HEK293 (cell line): ENCODE data around the gene CPD.

ENCODE experiments used
- KLF9 ChIP-seq: fragments of 450-650 bp; formaldehyde crosslinking; IDR thresholded peaks from 2 replicates; pipeline ENCODE4 v1.5.1; 2016; ENCODE audit warnings: missing biosample characterization, missing genetic modification characterization, low read depth
- OVOL3 ChIP-seq: fragments of 450-650 bp; formaldehyde crosslinking; IDR thresholded peaks from 2 replicates; pipeline ENCODE4 v1.5.1; 2016; ENCODE audit warnings: missing biosample characterization, missing genetic modification characterization
- REPIN1 ChIP-seq: fragments of 450-650 bp; formaldehyde crosslinking; IDR thresholded peaks from 2 replicates; pipeline ENCODE4 v1.5.1; 2017; ENCODE audit warnings: missing biosample characterization, missing genetic modification characterization, low read depth
- TRIM28 ChIP-seq: IDR thresholded peaks from 2 replicates; pipeline ENCODE4 v1.6.1; 2011; ENCODE audit warnings: low read length, control low read depth, borderline replicate concordance
- WT1 ChIP-seq: fragments of 450-650 bp; formaldehyde crosslinking; IDR thresholded peaks from 2 replicates; pipeline ENCODE4 v1.5.1; 2016; ENCODE audit warnings: missing biosample characterization, missing genetic modification characterization
- ZBTB48 ChIP-seq: fragments of 450-650 bp; formaldehyde crosslinking; IDR thresholded peaks from 2 replicates; pipeline ENCODE4 v1.5.1; 2016; ENCODE audit warnings: missing biosample characterization, missing genetic modification characterization
- ZEB2 ChIP-seq: fragments of 450-650 bp; formaldehyde crosslinking; IDR thresholded peaks from 2 replicates; pipeline ENCODE4 v1.5.1; 2016; ENCODE audit warnings: missing biosample characterization, missing genetic modification characterization
- ZFHX2 ChIP-seq: fragments of 450-650 bp; formaldehyde crosslinking; conservative IDR thresholded peaks from 2 replicates; pipeline ENCODE4 v1.5.1; 2016; ENCODE audit warnings: missing biosample characterization, missing genetic modification characterization
- ZFP37 ChIP-seq: fragments of 450-650 bp; formaldehyde crosslinking; IDR thresholded peaks from 2 replicates; pipeline ENCODE4 v1.5.1; 2016; ENCODE audit warnings: missing biosample characterization, missing genetic modification characterization
- ZNF157 ChIP-seq: fragments of 450-650 bp; formaldehyde crosslinking; IDR thresholded peaks from 2 replicates; pipeline ENCODE4 v1.5.1; 2016; ENCODE audit warnings: missing biosample characterization, missing genetic modification characterization
- ZNF2 ChIP-seq: fragments of 450-650 bp; formaldehyde crosslinking; IDR thresholded peaks from 2 replicates; pipeline ENCODE4 v1.5.1; 2016; ENCODE audit warnings: missing biosample characterization, missing genetic modification characterization
- ZNF202 ChIP-seq: fragments of 450-650 bp; formaldehyde crosslinking; IDR thresholded peaks from 2 replicates; pipeline ENCODE4 v1.5.1; 2016; ENCODE audit warnings: missing biosample characterization, missing genetic modification characterization, borderline replicate concordance
- ZNF211 ChIP-seq: fragments of 450-650 bp; formaldehyde crosslinking; IDR thresholded peaks from 2 replicates; pipeline ENCODE4 v1.5.1; 2016; ENCODE audit warnings: low read depth, missing biosample characterization, missing genetic modification characterization
- ZNF341 ChIP-seq: fragments of 450-650 bp; formaldehyde crosslinking; IDR thresholded peaks from 2 replicates; pipeline ENCODE4; 2016; ENCODE audit warnings: low read depth, missing biosample characterization, missing genetic modification characterization
- ZNF366 ChIP-seq: fragments of 450-650 bp; formaldehyde crosslinking; conservative IDR thresholded peaks from 2 replicates; pipeline ENCODE4 v1.5.1; 2016; ENCODE audit warnings: missing biosample characterization, missing genetic modification characterization
- ZNF529 ChIP-seq: fragments of 450-650 bp; formaldehyde crosslinking; IDR thresholded peaks from 2 replicates; pipeline ENCODE4 v1.5.1; 2017; ENCODE audit warnings: missing genetic modification characterization, missing biosample characterization; ENCODE audit not compliant: insufficient replicate concordance
- ZNF544 ChIP-seq: fragments of 450-650 bp; formaldehyde crosslinking; IDR thresholded peaks from 2 replicates; pipeline ENCODE4 v1.5.0; 2017; ENCODE audit warnings: missing biosample characterization, missing genetic modification characterization
- ZNF558 ChIP-seq: fragments of 450-650 bp; formaldehyde crosslinking; IDR thresholded peaks from 2 replicates; pipeline ENCODE4 v1.5.1; 2016; ENCODE audit warnings: missing biosample characterization, missing genetic modification characterization
- ZNF571 ChIP-seq: fragments of 450-650 bp; formaldehyde crosslinking; IDR thresholded peaks from 2 replicates; pipeline ENCODE4 v1.5.0; 2017; ENCODE audit warnings: missing biosample characterization, missing genetic modification characterization
- ZNF600 ChIP-seq: fragments of 450-650 bp; formaldehyde crosslinking; IDR thresholded peaks from 2 replicates; pipeline ENCODE4 v1.5.1; 2016; ENCODE audit warnings: missing biosample characterization, missing genetic modification characterization
- ZNF768 ChIP-seq: fragments of 450-650 bp; formaldehyde crosslinking; IDR thresholded peaks from 2 replicates; pipeline ENCODE4 v1.5.1; 2018; ENCODE audit warnings: missing biosample characterization, mild to moderate bottlenecking, missing genetic modification characterization
- ZNF776 ChIP-seq: fragments of 450-650 bp; formaldehyde crosslinking; IDR thresholded peaks from 2 replicates; pipeline ENCODE4 v1.5.0; 2017; ENCODE audit warnings: missing biosample characterization, missing genetic modification characterization, borderline replicate concordance
- ZNF791 ChIP-seq: fragments of 450-650 bp; formaldehyde crosslinking; IDR thresholded peaks from 2 replicates; pipeline ENCODE4 v1.5.1; 2016; ENCODE audit warnings: missing biosample characterization, missing genetic modification characterization
- TF ChIP-seq, protein P1 (sequence below): fragments of 450-650 bp; formaldehyde crosslinking; IDR thresholded peaks from 2 replicates; pipeline ENCODE4 v1.5.1; 2016; ENCODE audit warnings: missing biosample characterization, missing genetic modification characterization
- TF ChIP-seq, protein P2 (sequence below): fragments of 450-650 bp; formaldehyde crosslinking; IDR thresholded peaks from 2 replicates; pipeline ENCODE4 v1.5.1; 2016; ENCODE audit warnings: missing biosample characterization, missing genetic modification characterization
- TF ChIP-seq, protein P3 (sequence below): fragments of 450-650 bp; formaldehyde crosslinking; IDR thresholded peaks from 2 replicates; pipeline ENCODE4 v1.5.1; 2016; ENCODE audit warnings: missing biosample characterization, missing genetic modification characterization
- TF ChIP-seq, protein P4 (sequence below): fragments of 450-650 bp; formaldehyde crosslinking; IDR thresholded peaks from 2 replicates; pipeline ENCODE4 v1.5.1; 2016; ENCODE audit warnings: missing biosample characterization, missing genetic modification characterization
- TF ChIP-seq, protein P5 (sequence below): fragments of 450-650 bp; formaldehyde crosslinking; IDR thresholded peaks from 2 replicates; pipeline ENCODE4 v1.5.1; 2016; ENCODE audit warnings: missing biosample characterization, missing genetic modification characterization
- TF ChIP-seq, protein P6 (sequence below): fragments of 450-650 bp; formaldehyde crosslinking; IDR thresholded peaks from 2 replicates; pipeline ENCODE4 v1.5.1; 2016; ENCODE audit warnings: missing biosample characterization, missing genetic modification characterization, low read depth
- TF ChIP-seq, protein P7 (sequence below): fragments of 450-650 bp; formaldehyde crosslinking; IDR thresholded peaks from 2 replicates; pipeline ENCODE4 v1.5.1; 2017; ENCODE audit warnings: missing biosample characterization, missing genetic modification characterization

The CPD gene

DNA sequence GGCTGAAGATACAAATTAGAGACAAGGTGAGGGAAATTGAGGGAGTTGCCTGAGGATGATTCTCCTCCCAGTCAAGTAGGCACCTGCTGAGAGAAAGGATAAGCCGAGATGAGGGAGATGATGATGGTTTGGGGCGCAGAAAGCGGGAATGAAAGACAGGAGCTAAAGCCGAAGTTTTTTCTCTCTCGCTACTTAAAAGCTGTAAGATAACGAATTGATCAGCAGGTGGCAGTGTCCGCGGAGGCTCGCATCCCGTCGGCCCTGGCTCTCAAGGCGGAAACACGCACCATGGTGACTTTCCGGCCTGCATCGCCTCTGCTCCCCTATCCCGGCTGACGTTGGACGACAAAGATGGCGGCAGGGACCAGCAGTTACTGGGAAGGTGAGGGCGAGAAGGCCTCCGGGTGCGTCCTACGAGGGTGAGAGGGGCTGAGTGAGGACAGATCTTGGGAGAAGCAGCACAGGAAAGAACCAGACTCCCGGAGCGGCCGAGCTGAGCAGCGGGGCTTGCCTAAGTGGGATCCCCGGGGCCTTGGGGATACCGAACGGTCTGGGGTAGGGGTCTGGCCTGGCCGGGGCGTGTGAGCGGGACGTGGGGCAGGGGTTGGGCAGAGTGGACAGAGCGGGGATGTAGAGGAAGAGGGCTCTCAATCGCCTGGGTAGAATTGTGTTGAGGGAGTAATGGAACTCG, 98.5 kb downstream of the CPD start, which contains the start of gene GOSR1 (continued):
- TF ChIP-seq, protein P1, sequence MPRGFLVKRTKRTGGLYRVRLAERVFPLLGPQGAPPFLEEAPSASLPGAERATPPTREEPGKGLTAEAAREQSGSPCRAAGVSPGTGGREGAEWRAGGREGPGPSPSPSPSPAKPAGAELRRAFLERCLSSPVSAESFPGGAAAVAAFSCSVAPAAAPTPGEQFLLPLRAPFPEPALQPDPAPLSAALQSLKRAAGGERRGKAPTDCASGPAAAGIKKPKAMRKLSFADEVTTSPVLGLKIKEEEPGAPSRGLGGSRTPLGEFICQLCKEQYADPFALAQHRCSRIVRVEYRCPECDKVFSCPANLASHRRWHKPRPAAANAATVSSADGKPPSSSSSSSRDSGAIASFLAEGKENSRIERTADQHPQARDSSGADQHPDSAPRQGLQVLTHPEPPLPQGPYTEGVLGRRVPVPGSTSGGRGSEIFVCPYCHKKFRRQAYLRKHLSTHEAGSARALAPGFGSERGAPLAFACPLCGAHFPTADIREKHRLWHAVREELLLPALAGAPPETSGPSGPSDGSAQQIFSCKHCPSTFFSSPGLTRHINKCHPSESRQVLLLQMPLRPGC (tag by site-specific recombination) = peak; percentile 33; the same call in 1 of the 2 replicates
- TF ChIP-seq ZNF600 (tag by site-specific recombination) = peak; percentile 44
- TF ChIP-seq, protein P2, sequence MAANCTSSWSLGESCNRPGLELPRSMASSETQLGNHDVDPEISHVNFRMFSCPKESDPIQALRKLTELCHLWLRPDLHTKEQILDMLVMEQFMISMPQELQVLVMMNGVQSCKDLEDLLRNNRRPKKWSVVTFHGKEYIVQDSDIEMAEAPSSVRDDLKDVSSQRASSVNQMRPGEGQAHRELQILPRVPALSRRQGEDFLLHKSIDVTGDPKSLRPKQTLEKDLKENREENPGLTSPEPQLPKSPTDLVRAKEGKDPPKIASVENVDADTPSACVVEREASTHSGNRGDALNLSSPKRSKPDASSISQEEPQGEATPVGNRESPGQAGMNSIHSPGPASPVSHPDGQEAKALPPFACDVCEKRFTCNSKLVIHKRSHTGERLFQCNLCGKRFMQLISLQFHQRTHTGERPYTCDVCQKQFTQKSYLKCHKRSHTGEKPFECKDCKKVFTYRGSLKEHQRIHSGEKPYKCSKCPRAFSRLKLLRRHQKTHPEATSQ (tag by site-specific recombination) = peak; percentile 60; the same call in 1 of the 2 replicates
- no peak for TF ChIP-seq KLF9 (tag by site-specific recombination)
- TF ChIP-seq ZFP37 (tag by site-specific recombination) = peak; percentile 92
- TF ChIP-seq ZNF791 = no peak
- TF ChIP-seq ZFHX2 (tag by site-specific recombination) = peak; percentile 22; the same call in 1 of the 2 replicates
- TF ChIP-seq, protein P3, sequence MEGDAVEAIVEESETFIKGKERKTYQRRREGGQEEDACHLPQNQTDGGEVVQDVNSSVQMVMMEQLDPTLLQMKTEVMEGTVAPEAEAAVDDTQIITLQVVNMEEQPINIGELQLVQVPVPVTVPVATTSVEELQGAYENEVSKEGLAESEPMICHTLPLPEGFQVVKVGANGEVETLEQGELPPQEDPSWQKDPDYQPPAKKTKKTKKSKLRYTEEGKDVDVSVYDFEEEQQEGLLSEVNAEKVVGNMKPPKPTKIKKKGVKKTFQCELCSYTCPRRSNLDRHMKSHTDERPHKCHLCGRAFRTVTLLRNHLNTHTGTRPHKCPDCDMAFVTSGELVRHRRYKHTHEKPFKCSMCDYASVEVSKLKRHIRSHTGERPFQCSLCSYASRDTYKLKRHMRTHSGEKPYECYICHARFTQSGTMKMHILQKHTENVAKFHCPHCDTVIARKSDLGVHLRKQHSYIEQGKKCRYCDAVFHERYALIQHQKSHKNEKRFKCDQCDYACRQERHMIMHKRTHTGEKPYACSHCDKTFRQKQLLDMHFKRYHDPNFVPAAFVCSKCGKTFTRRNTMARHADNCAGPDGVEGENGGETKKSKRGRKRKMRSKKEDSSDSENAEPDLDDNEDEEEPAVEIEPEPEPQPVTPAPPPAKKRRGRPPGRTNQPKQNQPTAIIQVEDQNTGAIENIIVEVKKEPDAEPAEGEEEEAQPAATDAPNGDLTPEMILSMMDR (tag by site-specific recombination) = peak; percentile 95
- TF ChIP-seq ZNF366 = peak; percentile 96
- no peak for TF ChIP-seq ZNF544 (tag by site-specific recombination)
- TF ChIP-seq OVOL3 (tag by site-specific recombination) = 0 out of 2 replicates have a peak, but pooled peaks have one; percentile 39
- no peak for TF ChIP-seq WT1
- peak; percentile 87; the same call in 1 of the 2 replicates for TF ChIP-seq REPIN1
- TF ChIP-seq ZNF157 (tag by site-specific recombination) = no peak
- TF ChIP-seq, protein P4, sequence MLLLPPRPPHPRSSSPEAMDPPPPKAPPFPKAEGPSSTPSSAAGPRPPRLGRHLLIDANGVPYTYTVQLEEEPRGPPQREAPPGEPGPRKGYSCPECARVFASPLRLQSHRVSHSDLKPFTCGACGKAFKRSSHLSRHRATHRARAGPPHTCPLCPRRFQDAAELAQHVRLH (tag by site-specific recombination) = no peak; the same call in 1 of the 2 replicates
- TF ChIP-seq, protein P5, sequence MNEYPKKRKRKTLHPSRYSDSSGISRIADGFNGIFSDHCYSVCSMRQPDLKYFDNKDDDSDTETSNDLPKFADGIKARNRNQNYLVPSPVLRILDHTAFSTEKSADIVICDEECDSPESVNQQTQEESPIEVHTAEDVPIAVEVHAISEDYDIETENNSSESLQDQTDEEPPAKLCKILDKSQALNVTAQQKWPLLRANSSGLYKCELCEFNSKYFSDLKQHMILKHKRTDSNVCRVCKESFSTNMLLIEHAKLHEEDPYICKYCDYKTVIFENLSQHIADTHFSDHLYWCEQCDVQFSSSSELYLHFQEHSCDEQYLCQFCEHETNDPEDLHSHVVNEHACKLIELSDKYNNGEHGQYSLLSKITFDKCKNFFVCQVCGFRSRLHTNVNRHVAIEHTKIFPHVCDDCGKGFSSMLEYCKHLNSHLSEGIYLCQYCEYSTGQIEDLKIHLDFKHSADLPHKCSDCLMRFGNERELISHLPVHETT (tag by site-specific recombination) = peak; percentile 92
- no peak for TF ChIP-seq ZNF211
- TF ChIP-seq, protein P6, sequence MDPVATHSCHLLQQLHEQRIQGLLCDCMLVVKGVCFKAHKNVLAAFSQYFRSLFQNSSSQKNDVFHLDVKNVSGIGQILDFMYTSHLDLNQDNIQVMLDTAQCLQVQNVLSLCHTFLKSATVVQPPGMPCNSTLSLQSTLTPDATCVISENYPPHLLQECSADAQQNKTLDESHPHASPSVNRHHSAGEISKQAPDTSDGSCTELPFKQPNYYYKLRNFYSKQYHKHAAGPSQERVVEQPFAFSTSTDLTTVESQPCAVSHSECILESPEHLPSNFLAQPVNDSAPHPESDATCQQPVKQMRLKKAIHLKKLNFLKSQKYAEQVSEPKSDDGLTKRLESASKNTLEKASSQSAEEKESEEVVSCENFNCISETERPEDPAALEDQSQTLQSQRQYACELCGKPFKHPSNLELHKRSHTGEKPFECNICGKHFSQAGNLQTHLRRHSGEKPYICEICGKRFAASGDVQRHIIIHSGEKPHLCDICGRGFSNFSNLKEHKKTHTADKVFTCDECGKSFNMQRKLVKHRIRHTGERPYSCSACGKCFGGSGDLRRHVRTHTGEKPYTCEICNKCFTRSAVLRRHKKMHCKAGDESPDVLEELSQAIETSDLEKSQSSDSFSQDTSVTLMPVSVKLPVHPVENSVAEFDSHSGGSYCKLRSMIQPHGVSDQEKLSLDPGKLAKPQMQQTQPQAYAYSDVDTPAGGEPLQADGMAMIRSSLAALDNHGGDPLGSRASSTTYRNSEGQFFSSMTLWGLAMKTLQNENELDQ (tag by site-specific recombination) = no peak
- TF ChIP-seq ZNF202 = no peak
- TF ChIP-seq TRIM28 = peak; percentile 76; the same call in 1 of the 2 replicates
- peak; percentile 61; the same call in 1 of the 2 replicates for TF ChIP-seq ZEB2
- TF ChIP-seq, protein P7, sequence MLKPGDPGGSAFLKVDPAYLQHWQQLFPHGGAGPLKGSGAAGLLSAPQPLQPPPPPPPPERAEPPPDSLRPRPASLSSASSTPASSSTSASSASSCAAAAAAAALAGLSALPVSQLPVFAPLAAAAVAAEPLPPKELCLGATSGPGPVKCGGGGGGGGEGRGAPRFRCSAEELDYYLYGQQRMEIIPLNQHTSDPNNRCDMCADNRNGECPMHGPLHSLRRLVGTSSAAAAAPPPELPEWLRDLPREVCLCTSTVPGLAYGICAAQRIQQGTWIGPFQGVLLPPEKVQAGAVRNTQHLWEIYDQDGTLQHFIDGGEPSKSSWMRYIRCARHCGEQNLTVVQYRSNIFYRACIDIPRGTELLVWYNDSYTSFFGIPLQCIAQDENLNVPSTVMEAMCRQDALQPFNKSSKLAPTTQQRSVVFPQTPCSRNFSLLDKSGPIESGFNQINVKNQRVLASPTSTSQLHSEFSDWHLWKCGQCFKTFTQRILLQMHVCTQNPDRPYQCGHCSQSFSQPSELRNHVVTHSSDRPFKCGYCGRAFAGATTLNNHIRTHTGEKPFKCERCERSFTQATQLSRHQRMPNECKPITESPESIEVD (tag by site-specific recombination) = no peak
- TF ChIP-seq ZNF768 (tag by site-specific recombination) = no peak; the same call in 1 of the 2 replicates
- no peak for TF ChIP-seq ZNF529 (tag by site-specific recombination)
- no peak for TF ChIP-seq ZNF571 (tag by site-specific recombination)
- no peak for TF ChIP-seq ZNF776 (tag by site-specific recombination)
- TF ChIP-seq ZNF2 (tag by site-specific recombination) = peak; percentile 94
- TF ChIP-seq ZBTB48 (tag by site-specific recombination) = peak; percentile 98
- peak; percentile 11; the same call in 1 of the 2 replicates for TF ChIP-seq ZNF558 (tag by site-specific recombination)
- no peak for TF ChIP-seq ZNF341
